22Rv1 (cell line): ENCODE data around the gene PLCB1.

ENCODE experiments used
- ZFX ChIP-seq: fragments of 450-650 bp; IDR thresholded peaks from 2 replicates; pipeline ENCODE4 v1.6.1; 2017; ENCODE audit warnings: antibody characterized with exemption, borderline replicate concordance
- TF ChIP-seq, protein P1 (sequence below): fragments of 450-650 bp; IDR thresholded peaks from 2 replicates; pipeline ENCODE4 v1.5.1; 2017; ENCODE audit warnings: mild to moderate bottlenecking

- TF ChIP-seq, protein P1, sequence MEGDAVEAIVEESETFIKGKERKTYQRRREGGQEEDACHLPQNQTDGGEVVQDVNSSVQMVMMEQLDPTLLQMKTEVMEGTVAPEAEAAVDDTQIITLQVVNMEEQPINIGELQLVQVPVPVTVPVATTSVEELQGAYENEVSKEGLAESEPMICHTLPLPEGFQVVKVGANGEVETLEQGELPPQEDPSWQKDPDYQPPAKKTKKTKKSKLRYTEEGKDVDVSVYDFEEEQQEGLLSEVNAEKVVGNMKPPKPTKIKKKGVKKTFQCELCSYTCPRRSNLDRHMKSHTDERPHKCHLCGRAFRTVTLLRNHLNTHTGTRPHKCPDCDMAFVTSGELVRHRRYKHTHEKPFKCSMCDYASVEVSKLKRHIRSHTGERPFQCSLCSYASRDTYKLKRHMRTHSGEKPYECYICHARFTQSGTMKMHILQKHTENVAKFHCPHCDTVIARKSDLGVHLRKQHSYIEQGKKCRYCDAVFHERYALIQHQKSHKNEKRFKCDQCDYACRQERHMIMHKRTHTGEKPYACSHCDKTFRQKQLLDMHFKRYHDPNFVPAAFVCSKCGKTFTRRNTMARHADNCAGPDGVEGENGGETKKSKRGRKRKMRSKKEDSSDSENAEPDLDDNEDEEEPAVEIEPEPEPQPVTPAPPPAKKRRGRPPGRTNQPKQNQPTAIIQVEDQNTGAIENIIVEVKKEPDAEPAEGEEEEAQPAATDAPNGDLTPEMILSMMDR, result no peak
- TF ChIP-seq ZFX, result no peak
These were observed 55.7 kb downstream of the PLCB1 start for GRCh38 chr20:8187740-8188139.
